ENCODE data around the gene SLX9. TPM values are rescaled to one million over a fixed set of nuclear protein-coding genes. Genes with fewer than 3 reads are reported as not detected.

The SLX9 gene
- polyA plus RNA-seq, 1 of the 3 experiments (the other 2 are of a cell fraction), result 42.9 TPM

- TF ChIP-seq EP300 (IDR thresholded peaks at IDR 0.05; ENCODE audit: borderline replicate concordance in 1 of 2, low read depth in 1 of 2, low read length in 1 of 2) (no peak), CTCF (IDR thresholded peaks at IDR 0.05) (no peak), MAX (IDR thresholded peaks at IDR 0.05; ENCODE audit: low read depth) (no peak), NFIC (IDR thresholded peaks at IDR 0.05; ENCODE audit: borderline replicate concordance) (no peak)
- no peak overlapping the region for H3K9ac ChIP-seq
- POLR2A ChIA-PET, result no interaction called here
Observed at GRCh38 chr21:45010096-45010495, 70.3 kb downstream of the SLX9 start.

GRCh38 chr21:45010860-45011259 is 71.0 kb downstream of the SLX9 start:
- DNase-seq, result no peak
- 0 out of 2 replicates have a peak, but pooled peaks cover 5% of the 10 kb centered on the region for H3K9me3 ChIP-seq
- no peaks in the 10 kb centered on the region for H4K20me1 ChIP-seq (ENCODE audit: insufficient read depth)
- H3K36me3 ChIP-seq (replicated peaks in 1 of 2; ENCODE audit: control insufficient read depth in 1 of 2, insufficient read depth in 2 of 2, low read length in 1 of 2), result no peaks in the 10 kb centered on the region
- H3K9me2 ChIP-seq, result no peaks in the 10 kb centered on the region
- ChIA-PET POLR2A (no interaction called here), CTCF (interaction anchor here (1.1 kb wide), 1 partner anchor 19 kb away, joined by 3 read pairs; no protein-coding TSS in a partner anchor)
- no peak overlapping the region for H3K4me2 ChIP-seq
- H3F3A ChIP-seq (replicated peaks; ENCODE audit: insufficient read depth), result peaks cover 6% of the 10 kb centered on the region
- no peak overlapping the region for H3K27ac ChIP-seq (ENCODE audit: low read depth in 2 of 2, low read length in 1 of 2)
- H3K4me3 ChIP-seq (ENCODE audit: low read depth in 2 of 2, low read length in 1 of 2), result no peak overlapping the region
- H3K27me3 ChIP-seq (ENCODE audit: insufficient read depth), result no peaks in the 10 kb centered on the region
- H2AFZ ChIP-seq (ENCODE audit: low read depth), result no peak overlapping the region
- H3K79me2 ChIP-seq (ENCODE audit: insufficient read depth), result no peaks in the 10 kb centered on the region
- H3K9ac ChIP-seq, result no peak overlapping the region
- peaks cover 0 to 18% of the 10 kb centered on the region in 2 experiments; a peak in 3 of 4 replicates for H3K4me1 ChIP-seq (ENCODE audit: control insufficient read depth in 1 of 2, insufficient read depth in 2 of 2, low read depth in 1 of 2, low read length in 1 of 2)
- no peak for TF ChIP-seq RXRA (IDR thresholded peaks at IDR 0.05; ENCODE audit: borderline replicate concordance, low read depth)
- no peak for TF ChIP-seq PBX3 (IDR thresholded peaks at IDR 0.05)
- no peak for TF ChIP-seq TEAD4 (IDR thresholded peaks at IDR 0.05; ENCODE audit: borderline replicate concordance, insufficient read depth)
- no peak for TF ChIP-seq TCF12 (IDR thresholded peaks at IDR 0.05)
- no peak for TF ChIP-seq MAX (IDR thresholded peaks at IDR 0.05; ENCODE audit: low read depth)
- no peak for TF ChIP-seq REST (IDR thresholded peaks at IDR 0.05; ENCODE audit: low read depth, low read length)
- no peak for TF ChIP-seq MXI1 (IDR thresholded peaks at IDR 0.05; ENCODE audit: low read depth, low read length)
- TF ChIP-seq POLR2AphosphoS5 (IDR thresholded peaks at IDR 0.05; ENCODE audit: low read depth, low read length), result no peak
- WGBS (ENCODE audit: low lambda C conversion rate), result 96% methylated on average over 12 of the region's 12 CpGs

More at GRCh38 chr21:45010096-45010495, 70.3 kb downstream of the SLX9 start:
- Histone ChIP-seq H3K36me3 (replicated peaks in 1 of 2; ENCODE audit: control insufficient read depth in 1 of 2, insufficient read depth in 2 of 2, low read length in 1 of 2) (no peaks in the 10 kb centered on the region), H3K9me3 (0 out of 2 replicates have a peak, but pooled peaks cover 5% of the 10 kb centered on the region), H3K27me3 (ENCODE audit: insufficient read depth) (no peaks in the 10 kb centered on the region), H3K4me3 (ENCODE audit: low read depth in 2 of 2, low read length in 1 of 2) (no peak overlapping the region), H3K9me2 (no peaks in the 10 kb centered on the region), H3F3A (replicated peaks; ENCODE audit: insufficient read depth) (peaks cover 6% of the 10 kb centered on the region), H3K27ac (ENCODE audit: low read depth in 2 of 2, low read length in 1 of 2) (no peak overlapping the region), H2AFZ (ENCODE audit: low read depth) (no peak overlapping the region), H3K4me2 (no peak overlapping the region), H3K79me2 (ENCODE audit: insufficient read depth) (no peaks in the 10 kb centered on the region), H3K4me1 (ENCODE audit: control insufficient read depth in 1 of 2, insufficient read depth in 2 of 2, low read depth in 1 of 2, low read length in 1 of 2) (peaks cover 0 to 18% of the 10 kb centered on the region in 2 experiments; a peak in 3 of 4 replicates), H4K20me1 (ENCODE audit: insufficient read depth) (no peaks in the 10 kb centered on the region)
- whole genome bisulfite sequencing (ENCODE audit: low lambda C conversion rate), result 75% methylated on average over 3 of the region's 3 CpGs
- CTCF ChIA-PET, result interaction anchor here (1.1 kb wide), 1 partner anchor 20 kb away, joined by 3 read pairs; no protein-coding TSS in a partner anchor
- no peak for DNase-seq

Data from SK-N-SH (cell line).